DOHH2 (cell line): ENCODE measurements around the gene CYP2D6.
"Not testable (repeated sequence)": the region's sequence is repeated elsewhere in the genome, so short reads cannot be mapped to it uniquely, and the experiment has no call there.

Experiments
- H3F3A ChIP-seq: fragments of 200-600 bp; sonication (generic), shearing (Covaris generic); 2 replicates; pipeline ENCODE4 v1.6.0; 2016; ENCODE audit warnings: antibody characterized with exemption, mild to moderate bottlenecking; ENCODE audit not compliant: control insufficient read depth, insufficient read depth
- H3K27ac ChIP-seq: fragments of 200-600 bp; sonication (generic); 2 replicates; pipeline ENCODE4 v1.5.1; 2014; ENCODE audit warnings: low read depth, mild to moderate bottlenecking, low read length, moderate library complexity
- H3K27me3 ChIP-seq: fragments of 200-600 bp; sonication (generic); 2 replicates; pipeline ENCODE4 v1.6.1; 2014; ENCODE audit warnings: mild to moderate bottlenecking, low read length, mixed read lengths; ENCODE audit not compliant: control insufficient read depth
- H3K36me3 ChIP-seq: fragments of 200-600 bp; sonication (generic); 2 replicates; pipeline ENCODE4 v1.6.1; 2014; ENCODE audit warnings: mild to moderate bottlenecking, low read length, moderate library complexity, mixed read lengths; ENCODE audit not compliant: control insufficient read depth
- H3K4me1 ChIP-seq: fragments of 200-600 bp; sonication (generic); 2 replicates; pipeline ENCODE4 v1.6.1; 2014; ENCODE audit warnings: mild to moderate bottlenecking, low read length, mixed read lengths; ENCODE audit not compliant: control insufficient read depth
- H3K4me2 ChIP-seq: fragments of 200-600 bp; sonication (generic); 2 replicates; pipeline ENCODE4 v1.6.0; 2014; ENCODE audit warnings: mild to moderate bottlenecking, low read length, moderate library complexity
- H3K4me3 ChIP-seq: fragments of 200-600 bp; sonication (generic); 2 replicates; pipeline ENCODE4 v1.5.1; 2014; ENCODE audit warnings: mild to moderate bottlenecking, low read length, mixed read lengths
- H3K79me2 ChIP-seq: fragments of 200-600 bp; sonication (generic); 2 replicates; pipeline ENCODE4 v1.6.1; 2014; ENCODE audit warnings: mild to moderate bottlenecking, low read length, mixed read lengths; ENCODE audit not compliant: control insufficient read depth
- H3K9me2 ChIP-seq: fragments of 200-600 bp; sonication (generic); replicated peaks from 2 replicates; pipeline ENCODE4 v1.6.1; 2014; ENCODE audit warnings: mild to moderate bottlenecking, low read length, mixed read lengths; ENCODE audit not compliant: control insufficient read depth
- H3K9me3 ChIP-seq: fragments of 200-600 bp; sonication (generic); 2 replicates; pipeline ENCODE4 v1.6.1; 2014; ENCODE audit warnings: antibody characterized with exemption, low read length, mixed read lengths; ENCODE audit not compliant: control insufficient read depth, insufficient read depth
- H4K20me1 ChIP-seq: fragments of 200-600 bp; sonication (generic); 2 replicates; pipeline ENCODE4 v1.6.0; 2014; ENCODE audit warnings: low read depth, mild to moderate bottlenecking, antibody characterized with exemption, low read length, moderate library complexity; ENCODE audit not compliant: control insufficient read depth, insufficient read depth
- EZH2phosphoT487 ChIP-seq: fragments of 200-600 bp; sonication (generic); IDR thresholded peaks from 2 replicates; pipeline ENCODE4 v1.6.1; 2017; ENCODE audit warnings: borderline replicate concordance, mild to moderate bottlenecking, antibody characterized with exemption, low read length, moderate library complexity, mixed read lengths
- TF ChIP-seq, protein P1 (sequence below): fragments of 200-600 bp; sonication (generic); IDR thresholded peaks from one replicate; pipeline ENCODE4 v1.5.1; 2014; ENCODE audit warnings: antibody characterized with exemption, mild to moderate bottlenecking, low read depth, low read length; ENCODE audit not compliant: poor library complexity, severe bottlenecking

Gene CYP2D6

DNA sequence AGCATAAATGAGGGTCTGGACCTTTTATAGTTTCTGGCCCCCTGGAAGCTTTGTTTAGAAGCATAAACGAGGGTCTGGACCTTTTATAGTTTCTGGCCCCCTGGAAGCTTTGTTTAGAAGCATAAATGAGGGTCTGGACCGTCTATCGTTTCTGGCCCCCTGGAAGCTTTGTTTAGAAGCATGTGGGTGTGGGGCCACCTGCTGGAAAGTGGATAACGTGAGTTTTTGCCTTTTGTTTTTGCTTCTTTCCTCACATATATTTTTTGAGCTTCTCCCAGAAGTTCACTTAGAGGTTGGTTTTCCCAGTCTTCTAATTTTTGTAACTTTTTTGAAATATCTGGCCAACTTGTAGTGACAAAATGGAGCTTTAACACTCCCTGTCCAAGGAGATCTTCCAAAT is 17.8 kb downstream of the CYP2D6 start:
- H3K27ac ChIP-seq, H3K27me3 ChIP-seq, H4K20me1 ChIP-seq, H3K4me1 ChIP-seq, H3F3A ChIP-seq, H3K9me3 ChIP-seq, H3K79me2 ChIP-seq, H3K36me3 ChIP-seq, H3K9me2 ChIP-seq, H3K4me3 ChIP-seq, H3K4me2 ChIP-seq: not testable (repeated sequence)
- TF ChIP-seq, protein P1, sequence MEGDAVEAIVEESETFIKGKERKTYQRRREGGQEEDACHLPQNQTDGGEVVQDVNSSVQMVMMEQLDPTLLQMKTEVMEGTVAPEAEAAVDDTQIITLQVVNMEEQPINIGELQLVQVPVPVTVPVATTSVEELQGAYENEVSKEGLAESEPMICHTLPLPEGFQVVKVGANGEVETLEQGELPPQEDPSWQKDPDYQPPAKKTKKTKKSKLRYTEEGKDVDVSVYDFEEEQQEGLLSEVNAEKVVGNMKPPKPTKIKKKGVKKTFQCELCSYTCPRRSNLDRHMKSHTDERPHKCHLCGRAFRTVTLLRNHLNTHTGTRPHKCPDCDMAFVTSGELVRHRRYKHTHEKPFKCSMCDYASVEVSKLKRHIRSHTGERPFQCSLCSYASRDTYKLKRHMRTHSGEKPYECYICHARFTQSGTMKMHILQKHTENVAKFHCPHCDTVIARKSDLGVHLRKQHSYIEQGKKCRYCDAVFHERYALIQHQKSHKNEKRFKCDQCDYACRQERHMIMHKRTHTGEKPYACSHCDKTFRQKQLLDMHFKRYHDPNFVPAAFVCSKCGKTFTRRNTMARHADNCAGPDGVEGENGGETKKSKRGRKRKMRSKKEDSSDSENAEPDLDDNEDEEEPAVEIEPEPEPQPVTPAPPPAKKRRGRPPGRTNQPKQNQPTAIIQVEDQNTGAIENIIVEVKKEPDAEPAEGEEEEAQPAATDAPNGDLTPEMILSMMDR = peak; percentile 43

DNA sequence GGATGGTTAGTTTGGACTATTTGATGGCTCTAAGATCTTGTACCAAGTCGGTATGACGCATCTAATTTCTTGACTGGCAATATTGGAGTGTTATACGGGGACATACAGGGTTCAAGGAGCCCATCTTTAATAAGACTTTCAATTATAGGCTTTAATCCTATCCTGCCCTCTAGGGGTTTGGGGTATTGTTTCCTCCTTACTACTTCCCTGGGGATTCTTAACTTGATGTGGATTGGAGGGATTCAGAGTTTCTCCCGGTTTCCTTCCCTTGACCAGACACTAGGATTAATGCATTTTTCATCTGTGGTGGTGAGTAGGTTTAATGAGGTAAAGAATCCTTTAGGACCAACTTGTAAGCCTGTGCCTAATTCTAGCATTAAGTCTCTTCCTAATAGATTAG is 18.8 kb downstream of the CYP2D6 start:
- peaks cover 6% of the 10 kb centered on the region for H3K9me3 ChIP-seq

DNA sequence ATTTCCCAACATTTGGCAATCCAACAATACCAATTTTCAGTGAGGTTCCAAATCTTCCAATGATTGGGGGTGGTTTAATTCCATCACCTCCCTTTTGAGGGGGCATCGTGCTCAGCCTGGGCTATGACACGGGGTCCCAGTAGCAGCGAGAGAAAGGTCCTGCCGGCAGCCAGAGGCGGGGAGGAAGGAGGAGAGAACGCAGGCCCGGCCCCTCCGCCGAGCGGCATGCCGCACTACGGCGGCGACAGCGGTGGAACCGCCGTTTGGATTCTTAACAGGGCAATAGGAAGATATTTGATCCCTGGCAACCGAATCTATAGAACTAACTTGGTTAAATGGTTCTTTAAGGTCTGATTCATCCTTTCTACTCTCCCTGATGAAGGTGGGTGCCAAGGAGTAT is 21.8 kb downstream of the CYP2D6 start:
- H3K4me1 ChIP-seq = no peaks in the 10 kb centered on the region
- no peak overlapping the region for H3K4me2 ChIP-seq
- H3K79me2 ChIP-seq = no peaks in the 10 kb centered on the region
- no peak overlapping the region for H3K27ac ChIP-seq
- H3K9me2 ChIP-seq = no peaks in the 10 kb centered on the region
- H3K36me3 ChIP-seq = no peaks in the 10 kb centered on the region
- H3K4me3 ChIP-seq = no peak overlapping the region
- no peaks in the 10 kb centered on the region for H3K27me3 ChIP-seq
- H4K20me1 ChIP-seq = no peaks in the 10 kb centered on the region
- peaks cover 12% of the 10 kb centered on the region; the same call in 1 of the 2 replicates for H3K9me3 ChIP-seq
- H3F3A ChIP-seq = no peaks in the 10 kb centered on the region
- no peak for TF ChIP-seq EZH2phosphoT487
- TF ChIP-seq, protein P1 = no peak

More for the DNA sequence above, 18.8 kb downstream of the CYP2D6 start:
- H3K4me2 ChIP-seq = no peak overlapping the region
- H3K4me1 ChIP-seq = no peaks in the 10 kb centered on the region
- H4K20me1 ChIP-seq = no peaks in the 10 kb centered on the region
- TF ChIP-seq, protein P1 = no peak
- TF ChIP-seq EZH2phosphoT487 = no peak
- no peaks in the 10 kb centered on the region for H3K27me3 ChIP-seq
- no peak overlapping the region for H3K27ac ChIP-seq
- H3K9me2 ChIP-seq = no peaks in the 10 kb centered on the region
- H3F3A ChIP-seq = no peaks in the 10 kb centered on the region
- H3K36me3 ChIP-seq = no peaks in the 10 kb centered on the region
- H3K4me3 ChIP-seq = no peak overlapping the region
- no peaks in the 10 kb centered on the region for H3K79me2 ChIP-seq

DNA sequence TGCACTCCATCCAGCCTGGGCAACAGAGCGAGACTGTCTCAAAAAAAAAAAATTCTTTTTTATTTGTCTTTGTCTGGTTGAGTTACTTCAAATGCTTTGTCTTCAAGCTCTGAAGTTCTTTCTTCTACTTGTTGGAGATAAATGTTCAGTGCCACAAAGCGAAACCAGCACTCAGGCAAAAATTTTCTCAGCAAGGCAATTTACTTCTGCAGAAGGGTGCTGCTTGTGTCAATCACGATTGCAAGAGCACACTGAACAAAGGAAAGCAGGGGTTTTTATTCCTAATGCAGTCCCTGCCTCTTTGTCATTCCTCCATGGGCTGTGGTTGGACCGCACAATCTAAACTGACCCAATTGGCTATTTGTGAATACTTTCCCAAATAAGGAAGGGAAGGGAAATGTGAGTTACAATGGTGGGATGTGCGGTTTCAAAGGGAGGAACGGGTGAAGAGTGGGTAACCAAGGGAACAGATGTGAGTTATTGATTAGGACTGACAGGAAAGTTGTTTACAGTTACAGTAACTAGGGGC is 26.2 kb downstream of the CYP2D6 start:
- not testable (repeated sequence) for H3K27me3 ChIP-seq, H3K27ac ChIP-seq, H3K36me3 ChIP-seq, H3K9me2 ChIP-seq, H3K4me2 ChIP-seq, H3F3A ChIP-seq, H3K4me3 ChIP-seq, H3K4me1 ChIP-seq, H4K20me1 ChIP-seq, H3K79me2 ChIP-seq
- H3K9me3 ChIP-seq = peaks cover 21% of the 10 kb centered on the region
